WI38 (cell line): ENCODE results near the gene RNF14.
"Not testable (repeated sequence)": the region's sequence is repeated elsewhere in the genome, so short reads cannot be mapped to it uniquely, and the experiment has no call there.

Experiments
- H3K4me3 ChIP-seq: 2 replicates; pipeline ENCODE4 v1.5.1; 2011; ENCODE audit warnings: low read depth, mild to moderate bottlenecking, control low read depth, low read length
- CTCF ChIP-seq: IDR thresholded peaks from 2 replicates; pipeline ENCODE4 v1.5.1; 2012; ENCODE audit warnings: low read depth, mild to moderate bottlenecking, control low read depth, low read length

The RNF14 gene

GRCh38 chr5:142034994-142035393 is 66.1 kb downstream of the RNF14 start:
- H3K4me3 ChIP-seq = no peak overlapping the region
- no peak for TF ChIP-seq CTCF

GRCh38 chr5:142036918-142037317 is 68.0 kb downstream of the RNF14 start:
- no peak for TF ChIP-seq CTCF
- H3K4me3 ChIP-seq = no peak overlapping the region

DNA sequence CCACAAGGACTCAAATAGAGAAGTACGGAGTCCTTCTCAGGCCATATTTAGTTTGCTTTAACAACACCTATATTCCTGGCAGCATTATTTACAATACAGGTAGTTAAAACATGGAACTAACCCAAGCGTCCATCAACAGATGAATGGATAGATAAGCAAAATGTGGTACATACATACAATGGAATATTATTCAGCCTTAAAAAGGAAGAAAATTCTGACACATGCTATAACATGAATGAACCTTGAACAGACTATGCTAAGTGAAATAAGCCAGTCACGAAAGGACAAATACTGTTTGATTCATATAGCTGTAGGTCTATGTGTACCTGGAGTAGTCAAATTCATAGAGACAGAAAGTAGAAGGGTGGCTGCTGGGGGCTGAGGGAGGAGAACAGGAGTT is 68.7 kb downstream of the RNF14 start:
- H3K4me3 ChIP-seq = not testable (repeated sequence)

GRCh38 chr5:142038735-142039134 is 69.8 kb downstream of the RNF14 start:
- H3K4me3 ChIP-seq = no peak overlapping the region
- no peak for TF ChIP-seq CTCF
